PFSK-1 (cell line): ENCODE data around the gene SCARF1.
A peak's percentile ranks its signal among the peaks of the same experiment; 100 is the strongest.

Source experiments
- FOXP2 ChIP-seq: optimal IDR thresholded peaks from 2 replicates; pipeline ENCODE3; 2011; ENCODE audit warnings: borderline replicate concordance, control low read depth, inconsistent platforms; ENCODE audit not compliant: insufficient read depth; ENCODE audit errors: extremely low read length, extremely low read depth
- POLR2AphosphoS5 ChIP-seq: IDR thresholded peaks from 2 replicates; pipeline ENCODE4 v1.6.1; 2012; ENCODE audit warnings: low read depth, mild to moderate bottlenecking, control low read depth, low read length, moderate library complexity
- SIN3A ChIP-seq: IDR thresholded peaks from 2 replicates; pipeline ENCODE4 v1.6.1; 2012; ENCODE audit warnings: mild to moderate bottlenecking, low read length, moderate library complexity, borderline replicate concordance; ENCODE audit not compliant: insufficient read depth
- TAF1 ChIP-seq: IDR thresholded peaks from 2 replicates; pipeline ENCODE4 v1.6.1; 2012; ENCODE audit warnings: low read length, control low read depth, borderline replicate concordance; ENCODE audit not compliant: insufficient read depth

GRCh38 chr17:1627982-1628855 is 17.3 kb downstream of the SCARF1 start, which contains the start of gene SLC43A2:
- TF ChIP-seq TAF1, result no peak
- TF ChIP-seq POLR2AphosphoS5, result no peak; the same call in 1 of the 2 replicates
- peak; percentile 55 for TF ChIP-seq FOXP2
- no peak for TF ChIP-seq SIN3A
